K562 (cell line): ENCODE measurements around the gene ZNF143. TPM values are rescaled to one million over a fixed set of nuclear protein-coding genes. Genes with fewer than 3 reads are reported as not detected.

Experiments
- GABPB2 ChIP-seq: fragments of 250-450 bp; sonication (Bioruptor Pico); conservative IDR thresholded peaks from 2 replicates; pipeline ENCODE4 v1.5.1; 2021; ENCODE audit warnings: mild to moderate bottlenecking
- MTA3 ChIP-seq: fragments of 450-650 bp; formaldehyde crosslinking; IDR thresholded peaks from 2 replicates; pipeline ENCODE4 v1.6.1; 2017; ENCODE audit warnings: mild to moderate bottlenecking, borderline replicate concordance
- POLR2A ChIP-seq: fragments of 450-650 bp; conservative IDR thresholded peaks from 2 replicates; pipeline ENCODE4 v1.6.1; 2016
- TRIM24 ChIP-seq, 2 experiments: fragments of 450-650 bp; IDR thresholded peaks; 2 replicates each; pipeline ENCODE4 v1.6.1; 2016
- ZNF431 ChIP-seq: sonication (generic); formaldehyde crosslinking; IDR thresholded peaks from 2 replicates; pipeline ENCODE4 v1.8.0; 2022; ENCODE audit warnings: mild to moderate bottlenecking, missing genetic modification reagents
- ZNF551 ChIP-seq: fragments of 250-450 bp; sonication (Bioruptor Pico); IDR thresholded peaks from 2 replicates; pipeline ENCODE4 v1.5.0; 2021; ENCODE audit warnings: mild to moderate bottlenecking, moderate library complexity
- polyA plus RNA-seq, 8 experiments: library from polyadenylated mRNA; depleted of rRNA in 4 of 8; stranded (reverse) in 5 of 8; unstranded in 3 of 8; fragments of >200 nt; fragmentation: Nextera tagmentation in 2 of 8; fragmentation: Illumina TruSeq in 1 of 8; extraction: Ambion mirVana in 2 of 8; extraction: Trizol in 1 of 8; gene quantifications; 2 replicates each; pipeline versions ENCODE4 v1.2.1 to v1.2.3, GENCODE V29; 2011 to 2014; ENCODE audit warnings: inconsistent platforms in 1 of 8, missing spikeins in 1 of 8
- total RNA-seq, 7 experiments: library from RNA; depleted of rRNA in 6 of 7; stranded (reverse); fragments of >200 nt in 6 of 7; fragmentation: Illumina TruSeq in 2 of 7; extraction: Trizol in 2 of 7; gene quantifications; 2 replicates each; pipeline versions ENCODE4 v1.2.1 to v1.2.3, GENCODE V29; 2011 to 2021; ENCODE audit warnings: low replicate concordance in 1 of 7
- TF ChIP-seq, protein P1 (sequence below): sonication (generic); formaldehyde crosslinking; IDR thresholded peaks from 2 replicates; pipeline ENCODE4 v1.8.0; 2022; ENCODE audit warnings: mild to moderate bottlenecking, missing genetic modification reagents, borderline replicate concordance
- TF ChIP-seq, protein P2 (sequence below): sonication (generic); formaldehyde crosslinking; IDR thresholded peaks from 2 replicates; pipeline ENCODE4 v1.8.1; 2023; ENCODE audit warnings: mild to moderate bottlenecking, missing genetic modification reagents
- TF ChIP-seq, protein P3 (sequence below): fragments of 450-650 bp; formaldehyde crosslinking; IDR thresholded peaks from 2 replicates; pipeline ENCODE4 v1.4.0; 2022; ENCODE audit warnings: mild to moderate bottlenecking, moderate library complexity
- TF ChIP-seq, protein P4 (sequence below): sonication (generic); formaldehyde crosslinking; IDR thresholded peaks from 2 replicates; pipeline ENCODE4 v1.8.0; 2023; ENCODE audit warnings: missing genetic modification reagents, mild to moderate bottlenecking, borderline replicate concordance
- TF ChIP-seq, protein P5 (sequence below), 2 experiments: fragments of 450-650 bp; IDR thresholded peaks; 2 replicates each; pipeline ENCODE4 v1.6.1; 2016

ZNF143 gene
- total and polyA plus RNA-seq, 9 of the 15 experiments (the other 6 are each of a cell fraction or from before 2014, with no cell fraction given): 18.4 to 58.5 (median 27.1) TPM

DNA sequence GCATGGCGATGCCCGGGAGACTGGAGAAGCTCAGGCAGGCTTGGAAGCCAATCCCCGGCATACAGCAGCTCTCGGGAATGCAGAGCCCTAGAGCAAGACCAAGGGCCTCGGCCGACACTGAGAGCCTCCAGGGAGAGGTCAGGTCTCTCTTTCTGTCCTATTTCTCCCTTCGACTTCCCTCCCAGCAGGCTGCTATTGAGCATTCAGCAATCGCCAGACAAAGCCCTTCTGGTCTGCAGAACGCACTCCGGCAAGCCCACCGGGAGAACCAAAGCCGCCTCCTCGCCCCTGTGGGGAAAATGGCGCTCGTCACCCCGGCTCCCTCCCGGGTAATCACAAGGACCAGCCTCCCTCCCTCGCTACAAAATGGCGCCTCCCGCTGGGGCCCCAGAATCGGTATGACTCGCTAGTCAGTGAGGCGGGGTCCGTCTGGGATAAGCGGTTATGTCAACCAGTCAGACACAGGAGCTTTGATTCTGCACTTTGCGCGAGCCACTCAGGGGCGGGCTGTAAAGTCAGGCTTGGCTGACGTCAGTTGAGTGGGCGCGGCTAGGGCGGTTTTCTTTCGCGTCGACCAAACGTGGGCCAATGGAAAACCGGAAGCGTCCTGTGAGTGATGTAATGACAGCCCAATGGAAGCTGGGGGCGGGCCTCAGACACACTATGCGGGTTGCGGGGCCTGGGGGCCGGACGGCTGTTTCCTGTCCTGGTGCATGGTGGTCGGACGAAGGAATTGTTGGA lies at the start of gene ZNF143 (continued):
- TF ChIP-seq, protein P1, sequence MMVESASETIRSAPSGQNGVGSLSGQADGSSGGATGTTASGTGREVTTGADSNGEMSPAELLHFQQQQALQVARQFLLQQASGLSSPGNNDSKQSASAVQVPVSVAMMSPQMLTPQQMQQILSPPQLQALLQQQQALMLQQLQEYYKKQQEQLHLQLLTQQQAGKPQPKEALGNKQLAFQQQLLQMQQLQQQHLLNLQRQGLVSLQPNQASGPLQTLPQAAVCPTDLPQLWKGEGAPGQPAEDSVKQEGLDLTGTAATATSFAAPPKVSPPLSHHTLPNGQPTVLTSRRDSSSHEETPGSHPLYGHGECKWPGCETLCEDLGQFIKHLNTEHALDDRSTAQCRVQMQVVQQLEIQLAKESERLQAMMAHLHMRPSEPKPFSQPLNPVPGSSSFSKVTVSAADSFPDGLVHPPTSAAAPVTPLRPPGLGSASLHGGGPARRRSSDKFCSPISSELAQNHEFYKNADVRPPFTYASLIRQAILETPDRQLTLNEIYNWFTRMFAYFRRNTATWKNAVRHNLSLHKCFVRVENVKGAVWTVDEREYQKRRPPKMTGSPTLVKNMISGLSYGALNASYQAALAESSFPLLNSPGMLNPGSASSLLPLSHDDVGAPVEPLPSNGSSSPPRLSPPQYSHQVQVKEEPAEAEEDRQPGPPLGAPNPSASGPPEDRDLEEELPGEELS (CRISPR knock-in tag): no peak
- TF ChIP-seq MTA3 (peak; percentile 76; the same call in 1 of the 2 replicates), ZNF551 (CRISPR knock-in tag) (no peak), ZNF431 (CRISPR knock-in tag) (0 out of 2 replicates have a peak, but pooled peaks have one; percentile 17), GABPB2 (CRISPR knock-in tag) (no peak), TRIM24 (IDR thresholded peaks at IDR 0.05) (no peak), POLR2A (peak; percentile 89)
- TF ChIP-seq, protein P2, sequence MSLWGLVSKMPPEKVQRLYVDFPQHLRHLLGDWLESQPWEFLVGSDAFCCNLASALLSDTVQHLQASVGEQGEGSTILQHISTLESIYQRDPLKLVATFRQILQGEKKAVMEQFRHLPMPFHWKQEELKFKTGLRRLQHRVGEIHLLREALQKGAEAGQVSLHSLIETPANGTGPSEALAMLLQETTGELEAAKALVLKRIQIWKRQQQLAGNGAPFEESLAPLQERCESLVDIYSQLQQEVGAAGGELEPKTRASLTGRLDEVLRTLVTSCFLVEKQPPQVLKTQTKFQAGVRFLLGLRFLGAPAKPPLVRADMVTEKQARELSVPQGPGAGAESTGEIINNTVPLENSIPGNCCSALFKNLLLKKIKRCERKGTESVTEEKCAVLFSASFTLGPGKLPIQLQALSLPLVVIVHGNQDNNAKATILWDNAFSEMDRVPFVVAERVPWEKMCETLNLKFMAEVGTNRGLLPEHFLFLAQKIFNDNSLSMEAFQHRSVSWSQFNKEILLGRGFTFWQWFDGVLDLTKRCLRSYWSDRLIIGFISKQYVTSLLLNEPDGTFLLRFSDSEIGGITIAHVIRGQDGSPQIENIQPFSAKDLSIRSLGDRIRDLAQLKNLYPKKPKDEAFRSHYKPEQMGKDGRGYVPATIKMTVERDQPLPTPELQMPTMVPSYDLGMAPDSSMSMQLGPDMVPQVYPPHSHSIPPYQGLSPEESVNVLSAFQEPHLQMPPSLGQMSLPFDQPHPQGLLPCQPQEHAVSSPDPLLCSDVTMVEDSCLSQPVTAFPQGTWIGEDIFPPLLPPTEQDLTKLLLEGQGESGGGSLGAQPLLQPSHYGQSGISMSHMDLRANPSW (CRISPR knock-in tag): peak; percentile 79; the same call in 1 of the 2 replicates
- TF ChIP-seq, protein P3, sequence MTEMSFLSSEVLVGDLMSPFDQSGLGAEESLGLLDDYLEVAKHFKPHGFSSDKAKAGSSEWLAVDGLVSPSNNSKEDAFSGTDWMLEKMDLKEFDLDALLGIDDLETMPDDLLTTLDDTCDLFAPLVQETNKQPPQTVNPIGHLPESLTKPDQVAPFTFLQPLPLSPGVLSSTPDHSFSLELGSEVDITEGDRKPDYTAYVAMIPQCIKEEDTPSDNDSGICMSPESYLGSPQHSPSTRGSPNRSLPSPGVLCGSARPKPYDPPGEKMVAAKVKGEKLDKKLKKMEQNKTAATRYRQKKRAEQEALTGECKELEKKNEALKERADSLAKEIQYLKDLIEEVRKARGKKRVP: peak; percentile 37; the same call in 1 of the 2 replicates
- TF ChIP-seq, protein P4, sequence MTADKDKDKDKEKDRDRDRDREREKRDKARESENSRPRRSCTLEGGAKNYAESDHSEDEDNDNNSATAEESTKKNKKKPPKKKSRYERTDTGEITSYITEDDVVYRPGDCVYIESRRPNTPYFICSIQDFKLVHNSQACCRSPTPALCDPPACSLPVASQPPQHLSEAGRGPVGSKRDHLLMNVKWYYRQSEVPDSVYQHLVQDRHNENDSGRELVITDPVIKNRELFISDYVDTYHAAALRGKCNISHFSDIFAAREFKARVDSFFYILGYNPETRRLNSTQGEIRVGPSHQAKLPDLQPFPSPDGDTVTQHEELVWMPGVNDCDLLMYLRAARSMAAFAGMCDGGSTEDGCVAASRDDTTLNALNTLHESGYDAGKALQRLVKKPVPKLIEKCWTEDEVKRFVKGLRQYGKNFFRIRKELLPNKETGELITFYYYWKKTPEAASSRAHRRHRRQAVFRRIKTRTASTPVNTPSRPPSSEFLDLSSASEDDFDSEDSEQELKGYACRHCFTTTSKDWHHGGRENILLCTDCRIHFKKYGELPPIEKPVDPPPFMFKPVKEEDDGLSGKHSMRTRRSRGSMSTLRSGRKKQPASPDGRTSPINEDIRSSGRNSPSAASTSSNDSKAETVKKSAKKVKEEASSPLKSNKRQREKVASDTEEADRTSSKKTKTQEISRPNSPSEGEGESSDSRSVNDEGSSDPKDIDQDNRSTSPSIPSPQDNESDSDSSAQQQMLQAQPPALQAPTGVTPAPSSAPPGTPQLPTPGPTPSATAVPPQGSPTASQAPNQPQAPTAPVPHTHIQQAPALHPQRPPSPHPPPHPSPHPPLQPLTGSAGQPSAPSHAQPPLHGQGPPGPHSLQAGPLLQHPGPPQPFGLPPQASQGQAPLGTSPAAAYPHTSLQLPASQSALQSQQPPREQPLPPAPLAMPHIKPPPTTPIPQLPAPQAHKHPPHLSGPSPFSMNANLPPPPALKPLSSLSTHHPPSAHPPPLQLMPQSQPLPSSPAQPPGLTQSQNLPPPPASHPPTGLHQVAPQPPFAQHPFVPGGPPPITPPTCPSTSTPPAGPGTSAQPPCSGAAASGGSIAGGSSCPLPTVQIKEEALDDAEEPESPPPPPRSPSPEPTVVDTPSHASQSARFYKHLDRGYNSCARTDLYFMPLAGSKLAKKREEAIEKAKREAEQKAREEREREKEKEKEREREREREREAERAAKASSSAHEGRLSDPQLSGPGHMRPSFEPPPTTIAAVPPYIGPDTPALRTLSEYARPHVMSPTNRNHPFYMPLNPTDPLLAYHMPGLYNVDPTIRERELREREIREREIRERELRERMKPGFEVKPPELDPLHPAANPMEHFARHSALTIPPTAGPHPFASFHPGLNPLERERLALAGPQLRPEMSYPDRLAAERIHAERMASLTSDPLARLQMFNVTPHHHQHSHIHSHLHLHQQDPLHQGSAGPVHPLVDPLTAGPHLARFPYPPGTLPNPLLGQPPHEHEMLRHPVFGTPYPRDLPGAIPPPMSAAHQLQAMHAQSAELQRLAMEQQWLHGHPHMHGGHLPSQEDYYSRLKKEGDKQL: no peak
- TF ChIP-seq, protein P5, sequence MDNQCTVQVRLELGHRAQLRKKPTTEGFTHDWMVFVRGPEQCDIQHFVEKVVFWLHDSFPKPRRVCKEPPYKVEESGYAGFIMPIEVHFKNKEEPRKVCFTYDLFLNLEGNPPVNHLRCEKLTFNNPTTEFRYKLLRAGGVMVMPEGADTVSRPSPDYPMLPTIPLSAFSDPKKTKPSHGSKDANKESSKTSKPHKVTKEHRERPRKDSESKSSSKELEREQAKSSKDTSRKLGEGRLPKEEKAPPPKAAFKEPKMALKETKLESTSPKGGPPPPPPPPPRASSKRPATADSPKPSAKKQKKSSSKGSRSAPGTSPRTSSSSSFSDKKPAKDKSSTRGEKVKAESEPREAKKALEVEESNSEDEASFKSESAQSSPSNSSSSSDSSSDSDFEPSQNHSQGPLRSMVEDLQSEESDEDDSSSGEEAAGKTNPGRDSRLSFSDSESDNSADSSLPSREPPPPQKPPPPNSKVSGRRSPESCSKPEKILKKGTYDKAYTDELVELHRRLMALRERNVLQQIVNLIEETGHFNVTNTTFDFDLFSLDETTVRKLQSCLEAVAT (IDR thresholded peaks at IDR 0.05): peak; percentile 59 to 89; a peak in 3 of 4 replicates
